HUDEP-2 (cell line): ENCODE measurements around the gene NUDT9.
"Not testable (repeated sequence)": the region's sequence is repeated elsewhere in the genome, so short reads cannot be mapped to it uniquely, and the experiment has no call there.

ENCODE experiments used
- DNase-seq, 76 experiments: peaks; one replicate each; lab custom pipeline; 2025; ENCODE audit not compliant: unreplicated experiment in 76 of 76; lab: John Stamatoyannopoulos, UW

NUDT9 gene

GRCh38 chr4:87406462-87406861, 15.9 kb upstream of the NUDT9 start:
- DNase-seq, result no peak

- DNase-seq, result not testable (repeated sequence)
Observed at GRCh38 chr4:87406902-87407301, 15.5 kb upstream of the NUDT9 start.

- DNase-seq, result no peak
Observed at GRCh38 chr4:87409420-87409939, 12.9 kb upstream of the NUDT9 start.

GRCh38 chr4:87410157-87410556, 12.2 kb upstream of the NUDT9 start:
- DNase-seq, result no peak

- no peak for DNase-seq
Observed at GRCh38 chr4:87410679-87411078, 11.7 kb upstream of the NUDT9 start.

GRCh38 chr4:87414816-87415215, 7.6 kb upstream of the NUDT9 start:
- DNase-seq, result no peak

- no peak for DNase-seq
Observed at GRCh38 chr4:87416965-87417364, 5.4 kb upstream of the NUDT9 start.

- DNase-seq, result not testable (repeated sequence)
Observed at GRCh38 chr4:87418410-87418809, 4.0 kb upstream of the NUDT9 start.

GRCh38 chr4:87419578-87420249, 2.7 kb upstream of the NUDT9 start:
- DNase-seq, result no peak

- no peak for DNase-seq
Observed at GRCh38 chr4:87420276-87420830, 2.0 kb upstream of the NUDT9 start.

GRCh38 chr4:87423317-87424098, 1.1 kb downstream of the NUDT9 start:
- peak in 13 of 76 experiments; percentile 3 to 38 (median 12) for DNase-seq

GRCh38 chr4:87424099-87424543, 1.7 kb downstream of the NUDT9 start:
- peak in 1 of 76 experiments; percentile 1 for DNase-seq

GRCh38 chr4:87425711-87426110, 3.3 kb downstream of the NUDT9 start:
- no peak for DNase-seq

GRCh38 chr4:87426865-87427517, 4.6 kb downstream of the NUDT9 start:
- no peak for DNase-seq

GRCh38 chr4:87427518-87427868, 5.1 kb downstream of the NUDT9 start:
- DNase-seq, result no peak

GRCh38 chr4:87428979-87429378, 6.6 kb downstream of the NUDT9 start:
- DNase-seq, result no peak

GRCh38 chr4:87430038-87430437, 7.7 kb downstream of the NUDT9 start:
- no peak for DNase-seq

- no peak for DNase-seq
Observed at GRCh38 chr4:87433342-87433741, 11.0 kb downstream of the NUDT9 start.

GRCh38 chr4:87442889-87443288, 20.5 kb downstream of the NUDT9 start:
- DNase-seq, result no peak

- no peak for DNase-seq
Observed at GRCh38 chr4:87444741-87445140, 22.4 kb downstream of the NUDT9 start.

GRCh38 chr4:87445964-87446363, 23.6 kb downstream of the NUDT9 start:
- no peak for DNase-seq
